ENCODE results near the gene PLEKHA6. TPM values are rescaled to one million over a fixed set of nuclear protein-coding genes. Genes with fewer than 3 reads are reported as not detected.

Gene PLEKHA6
- total RNA-seq, 1 experiment from 2014 or later: 2.1 TPM

DNA sequence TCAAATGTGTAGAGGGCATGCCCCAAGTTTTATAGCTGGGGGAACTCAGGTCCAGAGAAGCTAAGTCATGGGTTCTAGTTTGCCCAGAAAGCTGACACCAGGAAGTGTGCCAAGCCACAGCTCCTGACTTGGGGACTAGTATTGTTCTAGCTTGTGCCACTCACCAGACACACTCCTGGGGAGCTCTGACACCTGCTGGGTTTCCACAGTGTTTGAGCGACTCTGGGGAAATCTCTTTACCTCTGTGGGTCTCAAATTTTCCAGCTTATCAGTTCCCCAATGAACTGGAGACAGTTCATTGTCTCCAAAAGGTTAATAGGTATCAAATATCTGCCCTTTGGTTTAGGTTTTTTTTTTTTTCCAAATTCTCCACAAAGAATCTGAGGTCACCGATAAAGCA is 167.7 kb downstream of the PLEKHA6 start:
- Mint-ChIP-seq H3K4me1 (peaks cover 12 to 15% of the 10 kb centered on the region in 2 experiments), H3K27me3 (ENCODE audit: low read depth) (peaks cover 73% of the 10 kb centered on the region), H3K9me3 (peaks cover 0 to 5% of the 10 kb centered on the region in 2 experiments; a peak in 1 of 5 replicates), H3K36me3 (ENCODE audit: insufficient read depth in 1 of 3, low read depth in 3 of 3) (no peaks in the 10 kb centered on the region; a peak in 2 of 7 replicates), H3K27ac (no peak overlapping the region), H3K4me3 (no peak overlapping the region)
- H3K14ac ChIP-seq (ENCODE audit: insufficient read depth, low read length): no peak overlapping the region
- no peak overlapping the region for H2BK20ac ChIP-seq (ENCODE audit: low read depth, low read length, poor library complexity, severe bottlenecking)
- H3K4ac ChIP-seq (ENCODE audit: low read depth, low read length): no peak overlapping the region
- H3K27me3 ChIP-seq (ENCODE audit: insufficient read depth, low read length): peaks cover 2% of the 10 kb centered on the region; the same call in 1 of the 2 replicates
- H3K56ac ChIP-seq (ENCODE audit: insufficient read length, low read depth, low read length): no peak overlapping the region
- no peak overlapping the region for H4K8ac ChIP-seq (replicated peaks; ENCODE audit: insufficient read length, low read depth, low read length)
- H3K9me3 ChIP-seq (ENCODE audit: control insufficient read depth, low read depth, low read length): no peaks in the 10 kb centered on the region
- TF ChIP-seq, protein P1, sequence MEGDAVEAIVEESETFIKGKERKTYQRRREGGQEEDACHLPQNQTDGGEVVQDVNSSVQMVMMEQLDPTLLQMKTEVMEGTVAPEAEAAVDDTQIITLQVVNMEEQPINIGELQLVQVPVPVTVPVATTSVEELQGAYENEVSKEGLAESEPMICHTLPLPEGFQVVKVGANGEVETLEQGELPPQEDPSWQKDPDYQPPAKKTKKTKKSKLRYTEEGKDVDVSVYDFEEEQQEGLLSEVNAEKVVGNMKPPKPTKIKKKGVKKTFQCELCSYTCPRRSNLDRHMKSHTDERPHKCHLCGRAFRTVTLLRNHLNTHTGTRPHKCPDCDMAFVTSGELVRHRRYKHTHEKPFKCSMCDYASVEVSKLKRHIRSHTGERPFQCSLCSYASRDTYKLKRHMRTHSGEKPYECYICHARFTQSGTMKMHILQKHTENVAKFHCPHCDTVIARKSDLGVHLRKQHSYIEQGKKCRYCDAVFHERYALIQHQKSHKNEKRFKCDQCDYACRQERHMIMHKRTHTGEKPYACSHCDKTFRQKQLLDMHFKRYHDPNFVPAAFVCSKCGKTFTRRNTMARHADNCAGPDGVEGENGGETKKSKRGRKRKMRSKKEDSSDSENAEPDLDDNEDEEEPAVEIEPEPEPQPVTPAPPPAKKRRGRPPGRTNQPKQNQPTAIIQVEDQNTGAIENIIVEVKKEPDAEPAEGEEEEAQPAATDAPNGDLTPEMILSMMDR (conservative IDR thresholded peaks at IDR 0.05): no peak
- no peaks in the 10 kb centered on the region for H3K4me1 ChIP-seq (ENCODE audit: insufficient read depth, low read length)
- no peak overlapping the region for H2BK120ac ChIP-seq (ENCODE audit: low read depth, low read length, poor library complexity, severe bottlenecking)
- H3K79me2 ChIP-seq (ENCODE audit: insufficient read depth, low read length): no peaks in the 10 kb centered on the region
- no peak overlapping the region for H2BK15ac ChIP-seq (ENCODE audit: low read depth, low read length)
- H3K9ac ChIP-seq (ENCODE audit: extremely low read depth, insufficient read length, low read length): no peak overlapping the region
- H2AFZ ChIP-seq (ENCODE audit: low read length): no peak overlapping the region
- no peak overlapping the region for H2BK5ac ChIP-seq (ENCODE audit: insufficient read length, low read length)
- no peak overlapping the region for H3K27ac ChIP-seq (ENCODE audit: insufficient read length, low read depth, low read length)
- WGBS (ENCODE audit: extremely low coverage, insufficient read length, low lambda C conversion rate): no CpG with 5 or more reads among the region's 2 CpGs
- H4K91ac ChIP-seq (ENCODE audit: insufficient read length, low read depth, low read length): no peak overlapping the region
- no peak overlapping the region for H2AK5ac ChIP-seq (ENCODE audit: insufficient read length, low read length)
- H4K20me1 ChIP-seq (ENCODE audit: control insufficient read depth, insufficient read depth, insufficient read length): no peaks in the 10 kb centered on the region
- no peak overlapping the region for H3T11ph ChIP-seq (ENCODE audit: low read length)
- no peak overlapping the region for H3K4me2 ChIP-seq (ENCODE audit: insufficient read depth, insufficient read length, low read length)
- H3K18ac ChIP-seq (ENCODE audit: insufficient read length, low read depth, low read length): no peak overlapping the region
- DNase-seq: no peak
- H3K23ac ChIP-seq (ENCODE audit: insufficient read length, low read depth, low read length): no peak overlapping the region
- no peaks in the 10 kb centered on the region for H3K79me1 ChIP-seq (ENCODE audit: insufficient read depth, low read depth, low read length, poor library complexity, severe bottlenecking)
- H3K23me2 ChIP-seq (ENCODE audit: insufficient read length, low read depth, low read length, poor library complexity, severe bottlenecking): no peaks in the 10 kb centered on the region
- no peak overlapping the region for H2BK12ac ChIP-seq (ENCODE audit: insufficient read length, low read depth, low read length)
- no peak overlapping the region for H4K5ac ChIP-seq (ENCODE audit: insufficient read length, low read depth, low read length)
